Right lobe of liver (tissue), 6 donors: ENCODE measurements around the gene STK10. TPM values are rescaled to one million over a fixed set of nuclear protein-coding genes. Genes with fewer than 3 reads are reported as not detected.
"Not testable (repeated sequence)": the region's sequence is repeated elsewhere in the genome, so short reads cannot be mapped to it uniquely, and the experiment has no call there.

Experiments used
- ATAC-seq, 4 donors: fragments of 200-7000 bp; cut with Tn5 transposase; one replicate each; pipeline ENCODE4 v1.9.1; 2020; ENCODE audit warnings: mild to moderate bottlenecking in 4 of 4, moderate library complexity in 4 of 4
- DNase-seq, 3 donors: peaks; one replicate each; pipeline ENCODE4 v3.0.0-alpha.2; 2020
- H3K27ac ChIP-seq, 3 donors: fragments of 200-600 bp; one replicate each; pipeline ENCODE4 v1.8.0; 2022
- H3K27me3 ChIP-seq, 2 donors: fragments of 200-600 bp; one replicate each; pipeline ENCODE4 v1.8.0; 2022
- H3K36me3 ChIP-seq, 4 donors: fragments of 200-600 bp; sonication (generic) in 1 of 4; one replicate each; pipeline versions ENCODE4 v1.5.1 to v1.8.0; 2017 to 2022; ENCODE audit warnings: control low read depth in 1 of 4
- H3K4me1 ChIP-seq, 4 donors: fragments of 200-600 bp; sonication (generic) in 1 of 4; one replicate each; pipeline versions ENCODE4 v1.5.1 to v1.8.0; 2017 to 2022; ENCODE audit warnings: control low read depth in 1 of 4
- H3K4me3 ChIP-seq, 3 donors: fragments of 200-600 bp; one replicate each; pipeline ENCODE4 v1.8.0; 2022
- H3K9me3 ChIP-seq, 4 donors: fragments of 200-600 bp; sonication (generic) in 1 of 4; one replicate each; pipeline versions ENCODE4 v1.5.1 to v1.8.0; 2017 to 2022; ENCODE audit warnings: control low read depth in 1 of 4
- CTCF ChIP-seq, 4 donors: fragments of 200-600 bp in 3 of 4; fragments of 450-650 bp in 1 of 4; IDR thresholded peaks; one replicate each; pipeline versions ENCODE4 v1.5.1 to v1.8.0; 2016 to 2022; ENCODE audit warnings: antibody characterized with exemption in 4 of 4, mild to moderate bottlenecking in 2 of 4
- POLR2A ChIP-seq: fragments of 450-650 bp; IDR thresholded peaks from one replicate; pipeline ENCODE4 v1.6.1; 2017; ENCODE audit warnings: antibody characterized with exemption, mild to moderate bottlenecking
- WGBS: methylation state at CpG from one replicate; pipeline ENCODE4 v1.1.6; 2018; ENCODE audit warnings: low coverage, low lambda C conversion rate; ENCODE audit not compliant: insufficient coverage; ENCODE audit errors: missing lambda C conversion rate; 5-methylcytosine and 5-hydroxymethylcytosine counted together
- intact Hi-C, 2 donors: fragments of 100-400 bp; cut with DNase I; formaldehyde crosslinking; loops; one replicate each; pipeline versions ENCODE4 v1.11.2 to v1.14.1; 2022
- total RNA-seq, 6 experiments: library from RNA; depleted of rRNA in 2 of 6; stranded (reverse); fragments of >200 nt in 2 of 6; fragmentation: NEBNext Ultra II Directional in 3 of 6; extraction: Animal tissue kit (Norgen Biotek cat#: 25700) in 3 of 6; gene quantifications; one replicate each; pipeline versions ENCODE4 v1.1.0 to v1.2.4, GENCODE V29; 2016 to 2023
- donor health status: DM: no; HTN: yes; CAD: no.
- donor health status: DM: no; HTN: no; CAD: no.
- donor health status: DM: no; HTN: no; CAD: no.
- donor health status: DM: no; HTN: yes; CAD: no.
- donor health status: DM: no; HTN: yes; CAD: no.

The STK10 gene
- total RNA-seq, 6 experiments from 2014 or later: 6.9 to 27.4 (median 9.0) TPM

- no peak for DNase-seq
- Histone ChIP-seq H3K4me3 (no peak overlapping the region), H3K36me3 (peaks cover 0 to 5% (median 0%) of the 10 kb centered on the region in 4 donors), H3K9me3 (no peaks in the 10 kb centered on the region), H3K27me3 (no peaks in the 10 kb centered on the region), H3K27ac (no peak overlapping the region), H3K4me1 (no peaks in the 10 kb centered on the region)
- TF ChIP-seq CTCF (IDR thresholded peaks at IDR 0.05) (no peak), POLR2A (no peak)
- 50% methylated on average over 1 of the region's 3 CpGs for WGBS
- ATAC-seq: no peak
- intact Hi-C loops: no loop called here
These were observed 34.3 kb downstream of the STK10 start for GRCh38 chr5:172153695-172154094.

- no peak overlapping the region for H3K4me3 ChIP-seq
- peaks cover 0 to 5% (median 0%) of the 10 kb centered on the region in 4 donors for H3K36me3 ChIP-seq
- TF ChIP-seq POLR2A: no peak
- no peak for TF ChIP-seq CTCF (IDR thresholded peaks at IDR 0.05)
- ATAC-seq (no peak), DNase-seq (no peak)
- H3K4me1 ChIP-seq: no peaks in the 10 kb centered on the region
- no peaks in the 10 kb centered on the region for H3K27me3 ChIP-seq
- H3K27ac ChIP-seq: no peak overlapping the region
- H3K9me3 ChIP-seq: no peaks in the 10 kb centered on the region
- intact Hi-C loops: no loop called here
- WGBS: 82% methylated on average over 3 of the region's 10 CpGs
These were observed 36.3 kb downstream of the STK10 start for GRCh38 chr5:172151661-172152210.

GRCh38 chr5:172150514-172151425 lies 37.3 kb downstream of the STK10 start:
- H3K9me3 ChIP-seq: no peaks in the 10 kb centered on the region
- TF ChIP-seq POLR2A (no peak), CTCF (IDR thresholded peaks at IDR 0.05) (no peak)
- H3K36me3 ChIP-seq: peaks cover 0 to 5% (median 0%) of the 10 kb centered on the region in 4 donors
- H3K27ac ChIP-seq: peak overlapping the region in 2 of 3 donors; percentile 4 to 34
- no peaks in the 10 kb centered on the region for H3K4me1 ChIP-seq
- DNase-seq (peak; percentile 60 to 71 (median 68)), ATAC-seq (peak; percentile 74 to 82 (median 75))
- WGBS: 71% methylated on average over 9 of the region's 16 CpGs
- no peaks in the 10 kb centered on the region for H3K27me3 ChIP-seq
- H3K4me3 ChIP-seq: no peak overlapping the region
- intact Hi-C loops: no loop called here

DNA sequence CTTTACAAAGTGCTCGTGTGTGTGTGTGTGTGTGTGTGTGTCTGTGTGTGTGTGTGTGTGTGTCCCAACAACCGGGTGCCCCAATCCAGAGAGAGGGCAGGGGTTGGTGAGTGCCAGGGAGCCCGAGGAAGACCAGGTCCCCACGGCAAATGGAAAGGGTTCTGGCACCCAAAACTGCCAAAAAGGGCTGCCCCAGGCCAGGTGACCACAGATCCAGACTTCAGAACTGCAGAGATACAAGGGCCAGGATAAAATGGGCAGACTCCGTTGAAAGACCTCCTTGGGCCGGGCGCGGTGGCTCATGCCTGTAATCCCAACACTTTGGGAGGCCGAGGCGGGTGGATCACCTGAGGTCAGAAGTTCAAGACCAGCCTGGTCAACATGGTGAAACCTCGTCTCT lies 38.5 kb downstream of the STK10 start:
- ATAC-seq, H3K4me3 ChIP-seq, H3K27me3 ChIP-seq, DNase-seq, H3K9me3 ChIP-seq, H3K27ac ChIP-seq, intact Hi-C loops, H3K36me3 ChIP-seq, H3K4me1 ChIP-seq: not testable (repeated sequence)
- 86% methylated on average over 4 of the region's 11 CpGs for WGBS

GRCh38 chr5:172149073-172149472 lies 39.0 kb downstream of the STK10 start:
- TF ChIP-seq CTCF (IDR thresholded peaks at IDR 0.05) (no peak), POLR2A (no peak)

More at GRCh38 chr5:172149073-172149472, 39.0 kb downstream of the STK10 start:
- no peak for DNase-seq
- H3K27me3 ChIP-seq: no peaks in the 10 kb centered on the region
- H3K36me3 ChIP-seq: no peaks in the 10 kb centered on the region
- 67% methylated on average over 1 of the region's 3 CpGs for WGBS
- no peaks in the 10 kb centered on the region for H3K9me3 ChIP-seq
- ATAC-seq: no peak
- H3K4me1 ChIP-seq: no peaks in the 10 kb centered on the region
- no peak overlapping the region for H3K4me3 ChIP-seq
- intact Hi-C loops: no loop called here
- no peak overlapping the region for H3K27ac ChIP-seq
